Uterus (tissue), 2 donors: Measurements from ENCODE around the gene MRPL30.

Experiments used
- CTCF ChIP-seq, 4 experiments: fragments of 200-600 bp in 2 of 4; fragments of 450-650 bp in 2 of 4; sonication (generic) in 2 of 4; IDR thresholded peaks; one replicate each; pipeline ENCODE4 v1.5.1; 2016 to 2019; ENCODE audit warnings: antibody characterized with exemption in 4 of 4, mild to moderate bottlenecking in 2 of 4, moderate library complexity in 1 of 4
- POLR2A ChIP-seq, 2 donors: fragments of 450-650 bp; IDR thresholded peaks; one replicate each; pipeline ENCODE4 v1.6.1; 2016; ENCODE audit warnings: antibody characterized with exemption in 2 of 2, mild to moderate bottlenecking in 1 of 2, moderate library complexity in 1 of 2

- TF ChIP-seq CTCF (IDR thresholded peaks at IDR 0.05) (no peak), POLR2A (IDR thresholded peaks at IDR 0.05) (no peak)
Measured at GRCh38 chr2:99171377-99172140, 9.4 kb upstream of the MRPL30 start.
